Keratinocyte (primary cell): Measurements from ENCODE around the gene SPECC1. TPM values are rescaled to one million over a fixed set of nuclear protein-coding genes. Genes with fewer than 3 reads are reported as not detected.

Source experiments
- DNase-seq: peaks from one replicate; pipeline ENCODE4 v3.0.0-alpha.2; 2011; ENCODE audit warnings: low read depth, missing footprints, low spot score
- FAIRE-seq: peaks from 2 replicates; lab custom pipeline; 2011; peaks lifted over from hg19 to GRCh38; lab: Jason Lieb, UNC
- H2AFZ ChIP-seq: 2 replicates; pipeline ENCODE4 v1.6.0; 2012; ENCODE audit warnings: low read length, control low read depth, inconsistent platforms; ENCODE audit not compliant: control insufficient read depth
- H3K27ac ChIP-seq: 2 replicates; pipeline ENCODE4 v1.5.1; 2011; ENCODE audit warnings: low read length; ENCODE audit not compliant: control insufficient read depth, insufficient read depth
- H3K27me3 ChIP-seq: 3 replicates; pipeline ENCODE4 v1.6.0; 2011; ENCODE audit warnings: low read length; ENCODE audit not compliant: control insufficient read depth, insufficient read depth; ENCODE audit errors: extremely low read depth
- H3K36me3 ChIP-seq, 2 experiments: 2 replicates in 1 of 2; 3 replicates in 1 of 2; pipeline ENCODE4 v1.5.1; 2011; ENCODE audit warnings: low read length in 2 of 2, mild to moderate bottlenecking in 1 of 2; ENCODE audit not compliant: control insufficient read depth in 2 of 2, insufficient read depth in 2 of 2; ENCODE audit errors: extremely low read depth in 1 of 2
- H3K4me1 ChIP-seq: 3 replicates; pipeline ENCODE4 v1.5.1; 2011; ENCODE audit warnings: low read length; ENCODE audit not compliant: control insufficient read depth, insufficient read depth; ENCODE audit errors: extremely low read depth
- H3K4me2 ChIP-seq: 3 replicates; pipeline ENCODE4 v1.6.0; 2011; ENCODE audit warnings: low read depth, low read length; ENCODE audit not compliant: control insufficient read depth, insufficient read depth; ENCODE audit errors: extremely low read depth
- H3K4me3 ChIP-seq, 3 experiments: fragments of 200-600 bp in 1 of 3; sonication (generic) in 1 of 3; 2 replicates in 2 of 3; 3 replicates in 1 of 3; pipeline ENCODE4 v1.5.1; 2011 to 2016; ENCODE audit warnings: low read length in 3 of 3, mild to moderate bottlenecking in 3 of 3, control low read depth in 2 of 3, inconsistent platforms in 1 of 3, low read depth in 1 of 3, mixed read lengths in 1 of 3, mixed run types in 1 of 3, moderate library complexity in 1 of 3; ENCODE audit not compliant: control insufficient read depth in 2 of 3, insufficient read depth in 2 of 3; ENCODE audit errors: extremely low read depth in 1 of 3
- H3K79me2 ChIP-seq: 2 replicates; pipeline ENCODE4 v1.6.0; 2012; ENCODE audit warnings: low read length; ENCODE audit not compliant: control insufficient read depth, insufficient read depth
- H3K9ac ChIP-seq: 3 replicates; pipeline ENCODE4 v1.6.0; 2011; ENCODE audit warnings: low read length; ENCODE audit not compliant: control insufficient read depth, insufficient read depth; ENCODE audit errors: extremely low read depth
- H3K9me1 ChIP-seq: 3 replicates; pipeline ENCODE4 v1.6.0; 2011; ENCODE audit warnings: low read length; ENCODE audit not compliant: control insufficient read depth, insufficient read depth; ENCODE audit errors: extremely low read depth
- H3K9me3 ChIP-seq: 2 replicates; pipeline ENCODE4 v1.5.1; 2012; ENCODE audit warnings: low read depth, low read length; ENCODE audit not compliant: control insufficient read depth
- H4K20me1 ChIP-seq: 3 replicates; pipeline ENCODE4 v1.6.0; 2011; ENCODE audit warnings: low read length; ENCODE audit not compliant: control insufficient read depth, insufficient read depth; ENCODE audit errors: extremely low read depth
- CTCF ChIP-seq, 3 experiments: IDR thresholded peaks in 1 of 3; conservative IDR thresholded peaks in 1 of 3; optimal IDR thresholded peaks in 1 of 3; 2 replicates in 2 of 3; 3 replicates in 1 of 3; pipeline versions ENCODE3 to v1.5.1; 2011; ENCODE audit warnings: low read length in 3 of 3, mild to moderate bottlenecking in 3 of 3, moderate library complexity in 2 of 3, control low read depth in 1 of 3, inconsistent platforms in 1 of 3; ENCODE audit not compliant: insufficient read depth in 2 of 3; ENCODE audit errors: extremely low read depth in 1 of 3
- EZH2 ChIP-seq: IDR thresholded peaks from one replicate; pipeline ENCODE4 v1.6.1; 2012; ENCODE audit warnings: inconsistent platforms, mild to moderate bottlenecking, low read length, moderate library complexity
- dilution Hi-C: fragments of 300-500 bp; cut with MboI; formaldehyde crosslinking; loops from one replicate; pipeline ENCODE4 v1.7.0; 2020; ENCODE audit warnings: low sequenced_read_pairs; ENCODE audit not compliant: extremely low pct_ligation_motif_present
- polyA plus RNA-seq, 5 experiments: library from polyadenylated mRNA; depleted of rRNA in 3 of 5; stranded (reverse) in 3 of 5; stranded (forward) in 1 of 5; unstranded in 1 of 5; fragments of >200 nt; gene quantifications; 1 replicate in 1 of 5; 2 replicates in 3 of 5; 3 replicates in 1 of 5; pipeline versions ENCODE4 v1.2.1 to v1.2.3, GENCODE V29; 2011 to 2012; ENCODE audit warnings: missing spikeins in 2 of 5, low read depth in 1 of 5, low replicate concordance in 1 of 5

Gene SPECC1
- polyA plus RNA-seq, 1 donor (not counting 4 experiments of a cell fraction or from before 2014, with no cell fraction given) = 20.9 TPM

- H3K4me3 ChIP-seq = no peak overlapping the region
These were observed 298.3 kb downstream of the SPECC1 start for GRCh38 chr17:20307326-20307910.

GRCh38 chr17:20310481-20310880 lies 301.3 kb downstream of the SPECC1 start:
- no peak overlapping the region for H3K9ac ChIP-seq
- no peak overlapping the region for H2AFZ ChIP-seq
- no peaks in the 10 kb centered on the region for H3K79me2 ChIP-seq
- H3K4me1 ChIP-seq = no peaks in the 10 kb centered on the region
- no peak overlapping the region for H3K4me2 ChIP-seq
- H3K4me3 ChIP-seq = no peak overlapping the region
- peaks cover 8% of the 10 kb centered on the region for H3K9me3 ChIP-seq
- DNase-seq (no peak), FAIRE-seq (no peak)
- H4K20me1 ChIP-seq = no peaks in the 10 kb centered on the region
- dilution Hi-C loops = no loop called here
- H3K36me3 ChIP-seq = peaks cover 7 to 8% of the 10 kb centered on the region in 2 experiments
- H3K27ac ChIP-seq = no peak overlapping the region
- H3K9me1 ChIP-seq = no peaks in the 10 kb centered on the region
- no peaks in the 10 kb centered on the region for H3K27me3 ChIP-seq
- no peak for TF ChIP-seq EZH2
- TF ChIP-seq CTCF (optimal IDR thresholded peaks at IDR 0.05 in 1 of 3, IDR thresholded peaks at IDR 0.05 in 1 of 3, conservative IDR thresholded peaks at IDR 0.05 in 1 of 3; ENCODE audit: extremely low read depth in 1 of 3, insufficient read depth in 2 of 3, low read length in 3 of 3) = no peak

More at GRCh38 chr17:20307326-20307910, 298.3 kb downstream of the SPECC1 start:
- no peak overlapping the region for H3K27ac ChIP-seq
- H2AFZ ChIP-seq = no peak overlapping the region
- FAIRE-seq (no peak), DNase-seq (no peak)
- H3K79me2 ChIP-seq = no peaks in the 10 kb centered on the region
- H3K9ac ChIP-seq = no peak overlapping the region
- TF ChIP-seq CTCF (optimal IDR thresholded peaks at IDR 0.05 in 1 of 3, IDR thresholded peaks at IDR 0.05 in 1 of 3, conservative IDR thresholded peaks at IDR 0.05 in 1 of 3; ENCODE audit: extremely low read depth in 1 of 3, insufficient read depth in 2 of 3, low read length in 3 of 3) (no peak), EZH2 (no peak)
- H3K9me3 ChIP-seq = peaks cover 8% of the 10 kb centered on the region
- H3K36me3 ChIP-seq = peaks cover 3 to 4% of the 10 kb centered on the region in 2 experiments
- H3K4me1 ChIP-seq = no peaks in the 10 kb centered on the region
- no peaks in the 10 kb centered on the region for H3K9me1 ChIP-seq
- no peaks in the 10 kb centered on the region for H4K20me1 ChIP-seq
- no peaks in the 10 kb centered on the region for H3K27me3 ChIP-seq
- H3K4me2 ChIP-seq = no peak overlapping the region
- dilution Hi-C loops = no loop called here
